IPS DF 6.9 (cell line): ENCODE results near the gene CDK18.

Source experiments
- DNase-seq: peaks from one replicate; pipeline ENCODE4 v3.0.0-alpha.2; 2013; ENCODE audit warnings: low read depth, low spot score
- H3K27ac ChIP-seq: one replicate; pipeline ENCODE4 v1.5.1; 2013; ENCODE audit warnings: low read length, control low read depth
- H3K27me3 ChIP-seq: 2 replicates; pipeline ENCODE4 v1.6.1; 2013; ENCODE audit warnings: mild to moderate bottlenecking, low read length; ENCODE audit not compliant: control insufficient read depth, insufficient read depth
- H3K36me3 ChIP-seq: 2 replicates; pipeline ENCODE4 v1.6.1; 2013; ENCODE audit warnings: low read length; ENCODE audit not compliant: control insufficient read depth, insufficient read depth
- H3K4me1 ChIP-seq: 2 replicates; pipeline ENCODE4 v1.6.1; 2013; ENCODE audit warnings: low read length; ENCODE audit not compliant: control insufficient read depth, insufficient read depth
- H3K4me3 ChIP-seq: 2 replicates; pipeline ENCODE4 v1.5.1; 2013; ENCODE audit warnings: mild to moderate bottlenecking, low read length
- H3K9me3 ChIP-seq: 2 replicates; pipeline ENCODE4 v1.6.1; 2013; ENCODE audit warnings: low read length, inconsistent platforms; ENCODE audit not compliant: control insufficient read depth, insufficient read depth
- WGBS: extraction: QIAGEN DNeasy Blood & Tissue Kit; methylation state at CpG from one replicate; pipeline ENCODE4 v1.1.7; 2013; ENCODE audit warnings: mixed read lengths, missing lambda C conversion rate; ENCODE audit not compliant: insufficient read length, insufficient coverage; 5-methylcytosine and 5-hydroxymethylcytosine counted together

Gene CDK18

DNA sequence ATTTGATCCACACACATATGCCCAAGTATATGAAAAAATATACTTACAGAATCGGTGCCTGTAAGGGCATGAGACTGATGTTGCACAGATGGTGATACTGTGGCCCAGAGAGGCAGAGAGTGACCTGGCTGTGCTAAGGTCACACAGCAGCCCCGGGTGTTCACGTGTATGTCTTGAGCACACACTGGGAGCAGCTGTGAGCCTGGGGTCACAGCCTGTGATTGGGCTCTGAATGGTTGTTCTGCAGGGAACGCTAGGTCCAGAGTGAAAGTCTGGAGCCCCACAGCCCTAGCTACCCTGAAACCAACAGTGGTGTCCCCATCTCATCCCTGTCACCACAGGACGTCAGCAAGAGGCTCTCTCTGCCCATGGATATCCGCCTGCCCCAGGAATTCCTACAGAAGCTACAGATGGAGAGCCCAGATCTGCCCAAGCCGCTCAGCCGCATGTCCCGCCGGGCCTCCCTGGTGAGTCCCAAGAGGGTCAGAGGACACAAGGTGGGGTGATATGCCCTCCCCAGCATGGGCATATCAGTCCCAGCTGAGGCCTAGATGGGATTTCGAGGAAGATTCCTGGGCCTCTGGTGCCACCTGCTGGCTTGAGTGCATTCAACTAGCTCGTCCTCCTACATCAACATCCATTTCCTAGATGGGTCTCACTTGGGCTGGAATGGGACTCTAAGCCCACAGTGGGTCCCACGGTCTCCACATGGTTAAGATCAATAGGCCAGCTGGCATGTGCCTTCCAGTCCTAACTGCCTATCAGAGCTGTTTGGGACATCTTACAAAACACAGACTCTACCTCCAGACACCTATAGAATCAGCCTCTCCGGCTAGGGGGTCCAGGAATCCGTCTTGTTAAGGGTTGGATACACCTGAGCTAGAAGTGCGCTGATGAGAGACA, 19.7 kb downstream of the CDK18 start:
- H3K27ac ChIP-seq: no peak overlapping the region
- no peak overlapping the region for H3K4me3 ChIP-seq
- no peaks in the 10 kb centered on the region for H3K27me3 ChIP-seq
- peak; percentile 80 for DNase-seq
- no peaks in the 10 kb centered on the region for H3K9me3 ChIP-seq
- peaks cover 9% of the 10 kb centered on the region for H3K4me1 ChIP-seq
- WGBS: no CpG with 5 or more reads among the region's 16 CpGs
- H3K36me3 ChIP-seq: 0 out of 2 replicates have a peak, but pooled peaks cover 10% of the 10 kb centered on the region

- no peaks in the 10 kb centered on the region for H3K9me3 ChIP-seq
- H3K4me1 ChIP-seq: peaks cover 5% of the 10 kb centered on the region; the same call in 1 of the 2 replicates
- H3K27ac ChIP-seq: no peak overlapping the region
- no peak for DNase-seq
- H3K36me3 ChIP-seq: peaks cover 15% of the 10 kb centered on the region; the same call in 1 of the 2 replicates
- no CpG with 5 or more reads among the region's 4 CpGs for WGBS
- no peak overlapping the region for H3K4me3 ChIP-seq
- no peaks in the 10 kb centered on the region for H3K27me3 ChIP-seq
Measured at GRCh38 chr1:205524794-205525101, 20.3 kb downstream of the CDK18 start.

GRCh38 chr1:205525495-205526285, 21.2 kb downstream of the CDK18 start:
- WGBS: no CpG with 5 or more reads among the region's 18 CpGs
- H3K27me3 ChIP-seq: no peaks in the 10 kb centered on the region
- no peak overlapping the region for H3K27ac ChIP-seq
- no peak for DNase-seq
- 0 out of 2 replicates have a peak, but pooled peaks cover 3% of the 10 kb centered on the region for H3K4me1 ChIP-seq
- H3K9me3 ChIP-seq: no peaks in the 10 kb centered on the region
- H3K4me3 ChIP-seq: no peak overlapping the region
- H3K36me3 ChIP-seq: peaks cover 16% of the 10 kb centered on the region; the same call in 1 of the 2 replicates

GRCh38 chr1:205526431-205526830, 22.0 kb downstream of the CDK18 start:
- H3K36me3 ChIP-seq: peaks cover 21% of the 10 kb centered on the region; the same call in 1 of the 2 replicates
- no peak for DNase-seq
- H3K4me3 ChIP-seq: no peak overlapping the region
- H3K9me3 ChIP-seq: no peaks in the 10 kb centered on the region
- 0 out of 2 replicates have a peak, but pooled peaks cover 3% of the 10 kb centered on the region for H3K4me1 ChIP-seq
- no peaks in the 10 kb centered on the region for H3K27me3 ChIP-seq
- no peak overlapping the region for H3K27ac ChIP-seq
- no CpG with 5 or more reads among the region's 11 CpGs for WGBS

DNA sequence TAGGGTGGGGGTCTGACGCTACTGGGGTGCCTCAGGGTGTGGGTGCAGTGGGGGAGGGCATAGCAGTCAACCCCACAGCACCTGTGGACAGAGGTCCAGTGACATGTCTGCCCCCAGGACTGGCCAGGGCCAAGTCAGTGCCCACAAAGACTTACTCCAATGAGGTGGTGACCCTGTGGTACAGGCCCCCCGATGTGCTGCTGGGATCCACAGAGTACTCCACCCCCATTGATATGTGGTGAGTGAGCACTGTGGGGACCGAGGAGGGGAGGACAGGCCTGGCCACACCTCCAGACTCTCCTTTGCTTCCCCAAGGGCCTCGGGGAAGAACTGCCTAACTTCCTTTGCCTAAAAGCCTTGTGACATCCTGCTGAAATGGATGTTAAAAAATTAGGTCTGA, 23.5 kb downstream of the CDK18 start:
- Histone ChIP-seq H3K9me3 (no peaks in the 10 kb centered on the region), H3K4me1 (0 out of 2 replicates have a peak, but pooled peaks cover 1% of the 10 kb centered on the region), H3K27ac (no peak overlapping the region), H3K36me3 (peaks cover 21% of the 10 kb centered on the region; the same call in 1 of the 2 replicates), H3K4me3 (no peak overlapping the region), H3K27me3 (no peaks in the 10 kb centered on the region)
- DNase-seq: no peak
- WGBS: no CpG with 5 or more reads among the region's 4 CpGs

DNA sequence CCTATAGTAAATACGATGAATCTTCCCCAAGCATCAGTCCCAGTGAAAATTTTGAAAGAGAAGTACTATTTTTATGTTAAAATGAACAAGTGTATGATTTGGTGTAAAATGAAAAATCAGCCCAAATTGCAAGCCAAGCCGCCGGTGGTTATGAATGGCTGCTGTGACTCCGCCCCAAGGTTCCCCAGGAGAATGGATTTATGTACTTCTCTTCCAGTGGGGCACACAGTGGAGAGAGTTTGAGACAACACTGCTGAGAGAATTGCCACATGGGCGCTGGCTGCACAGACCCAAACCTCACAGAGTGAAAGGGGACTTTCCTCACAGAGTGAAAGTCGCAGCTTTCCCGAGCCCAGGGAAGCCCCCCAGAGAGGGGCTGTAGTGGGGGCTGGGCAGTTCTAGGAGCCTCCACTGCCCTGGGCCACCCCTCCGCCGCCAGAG, 24.0 kb downstream of the CDK18 start:
- Histone ChIP-seq H3K4me3 (no peak overlapping the region), H3K4me1 (0 out of 2 replicates have a peak, but pooled peaks cover 1% of the 10 kb centered on the region), H3K27ac (no peak overlapping the region), H3K9me3 (no peaks in the 10 kb centered on the region), H3K36me3 (peaks cover 21% of the 10 kb centered on the region; the same call in 1 of the 2 replicates), H3K27me3 (no peaks in the 10 kb centered on the region)
- WGBS: no CpG with 5 or more reads among the region's 9 CpGs
- DNase-seq: no peak

DNA sequence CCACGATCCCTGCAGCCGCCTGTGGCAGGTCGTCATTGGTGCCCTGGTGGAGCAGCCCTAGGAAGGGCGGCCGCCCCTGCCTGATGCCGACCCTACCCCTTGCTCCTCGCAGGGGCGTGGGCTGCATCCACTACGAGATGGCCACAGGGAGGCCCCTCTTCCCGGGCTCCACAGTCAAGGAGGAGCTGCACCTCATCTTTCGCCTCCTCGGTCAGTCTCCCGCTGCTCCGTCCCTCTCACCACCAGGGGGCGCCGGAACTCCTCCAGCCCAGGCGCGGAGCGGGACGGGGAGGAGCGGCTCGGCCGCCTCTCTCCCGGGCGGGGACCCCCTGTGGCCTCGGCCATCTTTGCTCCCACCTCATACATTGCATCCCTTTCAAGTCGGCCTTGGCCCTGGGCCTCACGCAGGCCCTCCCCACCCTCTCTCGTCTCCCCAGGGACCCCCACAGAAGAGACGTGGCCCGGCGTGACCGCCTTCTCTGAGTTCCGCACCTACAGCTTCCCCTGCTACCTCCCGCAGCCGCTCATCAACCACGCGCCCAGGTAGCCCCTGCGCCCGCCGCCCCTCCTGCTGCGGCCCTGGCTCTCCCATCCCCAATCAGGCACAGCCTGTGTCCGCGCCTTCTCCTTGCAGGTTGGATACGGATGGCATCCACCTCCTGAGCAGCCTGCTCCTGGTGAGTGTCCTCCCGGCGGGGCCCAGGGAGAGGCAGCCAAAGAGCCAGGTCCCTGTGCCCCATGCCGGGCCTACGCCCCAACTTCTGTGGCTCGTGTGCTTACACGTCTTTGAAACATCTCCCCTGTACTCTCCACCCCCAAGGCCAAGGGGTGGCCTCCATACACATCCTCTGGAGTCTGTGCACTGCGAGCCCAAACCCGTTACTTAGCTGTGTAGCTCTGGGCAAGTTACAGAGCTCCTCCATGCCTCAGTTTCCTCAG, 24.7 kb downstream of the CDK18 start:
- no peak overlapping the region for H3K4me3 ChIP-seq
- peaks cover 21% of the 10 kb centered on the region; the same call in 1 of the 2 replicates for H3K36me3 ChIP-seq
- H3K9me3 ChIP-seq: no peaks in the 10 kb centered on the region
- H3K27me3 ChIP-seq: no peaks in the 10 kb centered on the region
- H3K4me1 ChIP-seq: 0 out of 2 replicates have a peak, but pooled peaks cover 1% of the 10 kb centered on the region
- DNase-seq: peak; percentile 80
- no peak overlapping the region for H3K27ac ChIP-seq
- no CpG with 5 or more reads among the region's 53 CpGs for WGBS

GRCh38 chr1:205530116-205530515, 25.6 kb downstream of the CDK18 start:
- Histone ChIP-seq H3K27ac (no peak overlapping the region), H3K27me3 (no peaks in the 10 kb centered on the region), H3K9me3 (no peaks in the 10 kb centered on the region), H3K4me1 (0 out of 2 replicates have a peak, but pooled peaks cover 1% of the 10 kb centered on the region), H3K36me3 (peaks cover 16% of the 10 kb centered on the region; the same call in 1 of the 2 replicates), H3K4me3 (no peak overlapping the region)
- no peak for DNase-seq
- WGBS: no CpG with 5 or more reads among the region's 6 CpGs

GRCh38 chr1:205531191-205532025, 26.9 kb downstream of the CDK18 start:
- H3K27ac ChIP-seq: no peak overlapping the region
- H3K36me3 ChIP-seq: peaks cover 11% of the 10 kb centered on the region; the same call in 1 of the 2 replicates
- no CpG with 5 or more reads among the region's 20 CpGs for WGBS
- 0 out of 2 replicates have a peak, but pooled peaks cover 1% of the 10 kb centered on the region for H3K4me1 ChIP-seq
- H3K27me3 ChIP-seq: no peaks in the 10 kb centered on the region
- no peak for DNase-seq
- H3K9me3 ChIP-seq: no peaks in the 10 kb centered on the region
- no peak overlapping the region for H3K4me3 ChIP-seq
